Urinary bladder (tissue), 4 donors: ENCODE results near the gene TRMT11. TPM values are rescaled to one million over a fixed set of nuclear protein-coding genes. Genes with fewer than 3 reads are reported as not detected.

Experiments used
- DNase-seq: peaks from one replicate; pipeline ENCODE4 v3.0.0-alpha.2; 2015; ENCODE audit errors: extremely low spot score
- H3K27ac ChIP-seq: one replicate; pipeline ENCODE4 v1.5.1; 2013; ENCODE audit warnings: low read depth, mild to moderate bottlenecking, moderate library complexity
- H3K36me3 ChIP-seq: one replicate; pipeline ENCODE4 v1.6.1; 2013; ENCODE audit warnings: mild to moderate bottlenecking, moderate library complexity; ENCODE audit not compliant: insufficient read depth
- H3K4me1 ChIP-seq: one replicate; pipeline ENCODE4 v1.6.1; 2013; ENCODE audit warnings: mild to moderate bottlenecking, moderate library complexity; ENCODE audit not compliant: insufficient read depth
- H3K4me3 ChIP-seq: one replicate; pipeline ENCODE4 v1.5.1; 2013; ENCODE audit warnings: low read depth, low read length
- WGBS: extraction: QIAGEN DNeasy Blood & Tissue Kit; methylation state at CpG from one replicate; pipeline ENCODE4 v1.1.7; 2013; 5-methylcytosine and 5-hydroxymethylcytosine counted together
- polyA plus RNA-seq: library from polyadenylated mRNA; stranded (reverse); fragments of 200-250 nt; gene quantifications from one replicate; pipeline ENCODE4 v1.2.3, GENCODE V29; 2013
- total RNA-seq: library from RNA; depleted of rRNA; stranded (reverse); fragments of >200 nt; gene quantifications from one replicate; pipeline ENCODE4 v1.2.3, GENCODE V29; 2014
- donor health status: healthy with polysubstance abuse.
- donor health status: healthy.

TRMT11 gene
- total and polyA plus RNA-seq, 2 donors: 14.9 to 43.1 TPM

- no peaks in the 10 kb centered on the region for H3K36me3 ChIP-seq
- no peak overlapping the region for H3K4me3 ChIP-seq
- H3K4me1 ChIP-seq: no peaks in the 10 kb centered on the region
These were observed 41.3 kb downstream of the TRMT11 start for GRCh38 chr6:126027601-126028000.

GRCh38 chr6:126030045-126030444 lies 43.7 kb downstream of the TRMT11 start:
- H3K4me3 ChIP-seq: no peak overlapping the region
- no peaks in the 10 kb centered on the region for H3K36me3 ChIP-seq
- DNase-seq: no peak
- 37% methylated on average over 2 of the region's 2 CpGs for WGBS
- no peaks in the 10 kb centered on the region for H3K4me1 ChIP-seq
- no peak overlapping the region for H3K27ac ChIP-seq

More at GRCh38 chr6:126027601-126028000, 41.3 kb downstream of the TRMT11 start:
- H3K27ac ChIP-seq: no peak overlapping the region
- no peak for DNase-seq

- Histone ChIP-seq H3K36me3 (no peaks in the 10 kb centered on the region), H3K27ac (no peak overlapping the region), H3K4me3 (no peak overlapping the region), H3K4me1 (no peaks in the 10 kb centered on the region)
- 5% methylated on average over 3 of the region's 3 CpGs for WGBS
- DNase-seq: peak; percentile 43
These were observed 47.4 kb downstream of the TRMT11 start for GRCh38 chr6:126033696-126034095.

- no peak for DNase-seq
- H3K36me3 ChIP-seq: no peaks in the 10 kb centered on the region
- H3K4me3 ChIP-seq: no peak overlapping the region
- H3K4me1 ChIP-seq: no peaks in the 10 kb centered on the region
- WGBS: 72% methylated on average over 6 of the region's 6 CpGs
- no peak overlapping the region for H3K27ac ChIP-seq
These were observed 48.3 kb downstream of the TRMT11 start for GRCh38 chr6:126034656-126035055.

- no peaks in the 10 kb centered on the region for H3K36me3 ChIP-seq
- no peak for DNase-seq
- no peak overlapping the region for H3K4me3 ChIP-seq
- WGBS: 96% methylated on average over 2 of the region's 2 CpGs
- peaks cover 1% of the 10 kb centered on the region for H3K4me1 ChIP-seq
- no peak overlapping the region for H3K27ac ChIP-seq
These were observed 49.4 kb downstream of the TRMT11 start for GRCh38 chr6:126035764-126036163.

- Histone ChIP-seq H3K4me3 (no peak overlapping the region), H3K4me1 (peaks cover 1% of the 10 kb centered on the region), H3K27ac (peak overlapping the region; percentile 23), H3K36me3 (no peaks in the 10 kb centered on the region)
- no peak for DNase-seq
These were observed 51.9 kb downstream of the TRMT11 start for GRCh38 chr6:126038234-126038633.

GRCh38 chr6:126039284-126039683 lies 52.9 kb downstream of the TRMT11 start:
- Histone ChIP-seq H3K36me3 (no peaks in the 10 kb centered on the region), H3K27ac (no peak overlapping the region), H3K4me1 (peaks cover 1% of the 10 kb centered on the region), H3K4me3 (no peak overlapping the region)
- 48% methylated on average over 2 of the region's 2 CpGs for WGBS
- DNase-seq: no peak

- H3K27ac ChIP-seq: no peak overlapping the region
- H3K36me3 ChIP-seq: no peaks in the 10 kb centered on the region
- H3K4me3 ChIP-seq: no peak overlapping the region
- no peak for DNase-seq
- 85% methylated on average over 4 of the region's 4 CpGs for WGBS
- peaks cover 1% of the 10 kb centered on the region for H3K4me1 ChIP-seq
These were observed 54.1 kb downstream of the TRMT11 start for GRCh38 chr6:126040394-126040793.

GRCh38 chr6:126040826-126041225 lies 54.5 kb downstream of the TRMT11 start:
- WGBS: 69% methylated on average over 1 of the region's 1 CpG
- Histone ChIP-seq H3K4me3 (no peak overlapping the region), H3K4me1 (peaks cover 1% of the 10 kb centered on the region), H3K27ac (no peak overlapping the region), H3K36me3 (no peaks in the 10 kb centered on the region)
- DNase-seq: no peak

GRCh38 chr6:126041516-126041915 lies 55.2 kb downstream of the TRMT11 start:
- Histone ChIP-seq H3K4me3 (no peak overlapping the region), H3K36me3 (no peaks in the 10 kb centered on the region), H3K4me1 (peaks cover 1% of the 10 kb centered on the region), H3K27ac (peak overlapping the region; percentile 38)
- no peak for DNase-seq

GRCh38 chr6:126042001-126042419 lies 55.7 kb downstream of the TRMT11 start:
- no peak for DNase-seq
- Histone ChIP-seq H3K27ac (no peak overlapping the region), H3K4me3 (no peak overlapping the region), H3K36me3 (no peaks in the 10 kb centered on the region), H3K4me1 (peaks cover 1% of the 10 kb centered on the region)
- WGBS: 32% methylated on average over 1 of the region's 1 CpG

GRCh38 chr6:126047648-126048047 lies 61.3 kb downstream of the TRMT11 start:
- 94% methylated on average over 7 of the region's 7 CpGs for WGBS
- no peaks in the 10 kb centered on the region for H3K4me1 ChIP-seq
- DNase-seq: no peak
- H3K36me3 ChIP-seq: no peaks in the 10 kb centered on the region
- H3K27ac ChIP-seq: no peak overlapping the region
- no peak overlapping the region for H3K4me3 ChIP-seq

GRCh38 chr6:126048635-126049034 lies 62.3 kb downstream of the TRMT11 start:
- no peak for DNase-seq
- Histone ChIP-seq H3K27ac (no peak overlapping the region), H3K4me1 (peaks cover 1% of the 10 kb centered on the region), H3K36me3 (no peaks in the 10 kb centered on the region), H3K4me3 (no peak overlapping the region)
- 95% methylated on average over 4 of the region's 4 CpGs for WGBS

GRCh38 chr6:126050795-126051194 lies 64.5 kb downstream of the TRMT11 start:
- no peak overlapping the region for H3K4me3 ChIP-seq
- 93% methylated on average over 1 of the region's 1 CpG for WGBS
- H3K36me3 ChIP-seq: no peaks in the 10 kb centered on the region
- H3K4me1 ChIP-seq: peaks cover 1% of the 10 kb centered on the region
- H3K27ac ChIP-seq: no peak overlapping the region
- DNase-seq: no peak

- no peaks in the 10 kb centered on the region for H3K36me3 ChIP-seq
- H3K4me1 ChIP-seq: peaks cover 1% of the 10 kb centered on the region
- WGBS: 81% methylated on average over 3 of the region's 3 CpGs
- no peak for DNase-seq
- no peak overlapping the region for H3K4me3 ChIP-seq
- no peak overlapping the region for H3K27ac ChIP-seq
These were observed 65.5 kb downstream of the TRMT11 start for GRCh38 chr6:126051791-126052190.
